ENCODE data around the gene AGPAT3. TPM values are rescaled to one million over a fixed set of nuclear protein-coding genes. Genes with fewer than 3 reads are reported as not detected.

AGPAT3 gene
- total RNA-seq, 1 donor from 2014 or later, result 57.7 TPM

- no peak overlapping the region for H3K4me3 Mint-ChIP-seq
- H3K4me1 Mint-ChIP-seq, result peaks cover 87% of the 10 kb centered on the region
- ChIA-PET CTCF (no interaction called here), POLR2A (no interaction called here)
- TF ChIP-seq, protein P1, sequence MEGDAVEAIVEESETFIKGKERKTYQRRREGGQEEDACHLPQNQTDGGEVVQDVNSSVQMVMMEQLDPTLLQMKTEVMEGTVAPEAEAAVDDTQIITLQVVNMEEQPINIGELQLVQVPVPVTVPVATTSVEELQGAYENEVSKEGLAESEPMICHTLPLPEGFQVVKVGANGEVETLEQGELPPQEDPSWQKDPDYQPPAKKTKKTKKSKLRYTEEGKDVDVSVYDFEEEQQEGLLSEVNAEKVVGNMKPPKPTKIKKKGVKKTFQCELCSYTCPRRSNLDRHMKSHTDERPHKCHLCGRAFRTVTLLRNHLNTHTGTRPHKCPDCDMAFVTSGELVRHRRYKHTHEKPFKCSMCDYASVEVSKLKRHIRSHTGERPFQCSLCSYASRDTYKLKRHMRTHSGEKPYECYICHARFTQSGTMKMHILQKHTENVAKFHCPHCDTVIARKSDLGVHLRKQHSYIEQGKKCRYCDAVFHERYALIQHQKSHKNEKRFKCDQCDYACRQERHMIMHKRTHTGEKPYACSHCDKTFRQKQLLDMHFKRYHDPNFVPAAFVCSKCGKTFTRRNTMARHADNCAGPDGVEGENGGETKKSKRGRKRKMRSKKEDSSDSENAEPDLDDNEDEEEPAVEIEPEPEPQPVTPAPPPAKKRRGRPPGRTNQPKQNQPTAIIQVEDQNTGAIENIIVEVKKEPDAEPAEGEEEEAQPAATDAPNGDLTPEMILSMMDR (IDR thresholded peaks at IDR 0.05), result no peak
- peak overlapping the region; percentile 59 for H3K27ac Mint-ChIP-seq
- no peaks in the 10 kb centered on the region for H3K27me3 Mint-ChIP-seq
- DNase-seq, result no peak
- ATAC-seq (ENCODE audit: low read depth), result no peak
- intact Hi-C loops (cut with micrococcal nuclease), result loop anchor here (1.0 to 10.0 kb wide), 2 partner anchors 8 to 774 kb away; no protein-coding TSS in a partner anchor
- H3K36me3 Mint-ChIP-seq (ENCODE audit: low read depth), result peaks cover 13% of the 10 kb centered on the region
- no peaks in the 10 kb centered on the region for H3K9me3 Mint-ChIP-seq
These were observed 156.0 kb downstream of the AGPAT3 start for GRCh38 chr21:44021064-44021463.

DNA sequence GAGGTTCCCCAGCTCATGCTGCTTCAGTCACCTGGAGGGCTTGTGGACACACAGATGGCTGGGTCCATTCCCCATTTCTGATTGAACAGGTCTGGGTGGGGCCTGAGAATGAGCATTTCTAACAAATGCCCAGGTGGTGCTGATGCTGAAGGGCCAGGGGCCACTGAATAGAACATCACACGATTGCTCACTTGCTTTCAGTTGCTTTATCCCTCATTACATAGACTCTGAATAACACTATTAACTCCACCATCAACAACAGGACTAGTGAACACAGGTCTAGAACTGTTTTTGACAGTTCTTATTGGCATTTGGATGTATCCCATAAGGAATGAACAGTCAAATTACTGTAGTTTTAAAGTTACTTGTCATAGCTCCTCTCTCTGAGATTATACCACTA, 159.2 kb downstream of the AGPAT3 start:
- POLR2A ChIA-PET, result interaction anchor here (0.8 to 1.0 kb wide), 2 partner anchors 9 to 11 kb away, joined by 3 read pairs; no protein-coding TSS in a partner anchor
- DNase-seq, result no peak
- H3K27ac Mint-ChIP-seq, result no peak overlapping the region
- intact Hi-C loops (cut with micrococcal nuclease), result loop anchor here (10.0 kb wide), 1 partner anchor 771 kb away; no protein-coding TSS in a partner anchor
- H3K4me3 Mint-ChIP-seq, result no peak overlapping the region
- ATAC-seq (ENCODE audit: low read depth), result no peak
- H3K9me3 Mint-ChIP-seq, result no peaks in the 10 kb centered on the region
- H3K36me3 Mint-ChIP-seq (ENCODE audit: low read depth), result peaks cover 22% of the 10 kb centered on the region
- TF ChIP-seq, protein P1 (IDR thresholded peaks at IDR 0.05), result no peak
- CTCF ChIA-PET, result no interaction called here
- H3K4me1 Mint-ChIP-seq, result peaks cover 84% of the 10 kb centered on the region
- no peaks in the 10 kb centered on the region for H3K27me3 Mint-ChIP-seq

- Mint-ChIP-seq H3K9me3 (no peaks in the 10 kb centered on the region), H3K4me1 (peaks cover 84% of the 10 kb centered on the region), H3K27me3 (no peaks in the 10 kb centered on the region), H3K27ac (peak overlapping the region; percentile 73), H3K4me3 (no peak overlapping the region), H3K36me3 (ENCODE audit: low read depth) (peaks cover 22% of the 10 kb centered on the region)
- CTCF ChIA-PET, result no interaction called here
- intact Hi-C loops (cut with micrococcal nuclease), result loop anchor here (10.0 kb wide), 1 partner anchor 770 kb away; no protein-coding TSS in a partner anchor
- TF ChIP-seq, protein P1 (IDR thresholded peaks at IDR 0.05), result no peak
- DNase-seq (no peak), ATAC-seq (ENCODE audit: low read depth) (no peak)
- POLR2A ChIA-PET, result interaction anchor here (0.8 kb wide), 1 partner anchor 12 kb away, joined by 3 read pairs; no protein-coding TSS in a partner anchor
These were observed 159.9 kb downstream of the AGPAT3 start for GRCh38 chr21:44024887-44025353.

GRCh38 chr21:44027607-44028286, 162.7 kb downstream of the AGPAT3 start:
- peaks cover 65% of the 10 kb centered on the region for H3K4me1 Mint-ChIP-seq
- TF ChIP-seq, protein P1 (IDR thresholded peaks at IDR 0.05), result no peak
- ATAC-seq (ENCODE audit: low read depth) (no peak), DNase-seq (no peak)
- ChIA-PET POLR2A (no interaction called here), CTCF (no interaction called here)
- no peaks in the 10 kb centered on the region for H3K9me3 Mint-ChIP-seq
- no peak overlapping the region for H3K27ac Mint-ChIP-seq
- H3K27me3 Mint-ChIP-seq, result no peaks in the 10 kb centered on the region
- intact Hi-C loops (cut with micrococcal nuclease), result loop anchor here (2.0 to 10.0 kb wide), 2 partner anchors 15 to 767 kb away; partner anchors contain the start of gene TRAPPC10
- H3K4me3 Mint-ChIP-seq, result no peak overlapping the region
- peaks cover 35% of the 10 kb centered on the region for H3K36me3 Mint-ChIP-seq (ENCODE audit: low read depth)

DNA sequence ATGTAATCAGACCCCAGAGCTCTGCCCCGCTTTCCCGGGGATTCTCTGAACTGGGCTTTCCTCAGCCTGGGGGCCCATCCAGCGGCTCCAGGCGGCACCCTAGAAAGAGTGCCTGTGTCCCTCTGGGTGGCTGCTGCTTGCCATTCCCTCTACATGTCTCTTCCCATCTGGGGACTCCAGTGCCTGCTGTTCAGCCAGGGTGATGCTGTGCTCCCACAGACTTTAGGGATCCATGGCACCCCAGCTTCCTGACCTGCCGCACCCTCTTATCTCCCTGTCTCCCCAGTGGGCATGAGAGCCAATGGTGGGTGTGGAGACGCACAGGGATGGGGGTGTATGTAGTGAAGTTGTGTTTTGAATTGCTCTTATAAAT, 163.2 kb downstream of the AGPAT3 start:
- Mint-ChIP-seq H3K27me3 (no peaks in the 10 kb centered on the region), H3K4me1 (peaks cover 63% of the 10 kb centered on the region), H3K27ac (no peak overlapping the region), H3K9me3 (no peaks in the 10 kb centered on the region), H3K36me3 (ENCODE audit: low read depth) (peaks cover 39% of the 10 kb centered on the region), H3K4me3 (no peak overlapping the region)
- POLR2A ChIA-PET, result no interaction called here
- intact Hi-C loops (cut with micrococcal nuclease), result loop anchor here (10.0 kb wide), 1 partner anchor 767 kb away; no protein-coding TSS in a partner anchor
- TF ChIP-seq, protein P1 (IDR thresholded peaks at IDR 0.05), result no peak
- CTCF ChIA-PET, result no interaction called here
- ATAC-seq (ENCODE audit: low read depth) (no peak), DNase-seq (no peak)

Data from activated B cell treated with CpG ODN at 0.5 μM for 24 hours (primary cell).